GM23338 (cell line): ENCODE results near the gene CEP20. TPM values are rescaled to one million over a fixed set of nuclear protein-coding genes. Genes with fewer than 3 reads are reported as not detected.

Source experiments
- ATAC-seq: fragments of 200-7000 bp; cut with Tn5 transposase; 3 replicates; pipeline ENCODE4 v1.9.1; 2020
- DNase-seq: peaks from one replicate; pipeline ENCODE4 v3.0.0-alpha.2; 2015; ENCODE audit warnings: low spot score
- H2AFZ ChIP-seq: fragments of 200-600 bp; sonication (generic); 2 replicates; pipeline ENCODE4 v1.8.0; 2016; ENCODE audit warnings: antibody characterized with exemption, mild to moderate bottlenecking, moderate library complexity
- H3F3A ChIP-seq: fragments of 200-600 bp; sonication (generic); replicated peaks from 2 replicates; pipeline ENCODE4 v1.8.0; 2017; ENCODE audit warnings: antibody characterized with exemption, mixed run types, low read depth
- H3K27ac ChIP-seq: fragments of 200-600 bp; sonication (generic); 2 replicates; pipeline ENCODE4 v1.6.1; 2016; ENCODE audit warnings: low read depth
- H3K27me3 ChIP-seq: fragments of 200-600 bp; sonication (generic); 2 replicates; pipeline ENCODE4 v1.8.0; 2016; ENCODE audit warnings: mild to moderate bottlenecking, mixed run types, moderate library complexity; ENCODE audit not compliant: insufficient read depth
- H3K36me3 ChIP-seq: fragments of 200-600 bp; sonication (generic); 2 replicates; pipeline ENCODE4 v1.8.0; 2016; ENCODE audit warnings: mild to moderate bottlenecking; ENCODE audit not compliant: insufficient read depth
- H3K4me1 ChIP-seq: fragments of 200-600 bp; sonication (generic); 2 replicates; pipeline ENCODE4 v1.8.0; 2016; ENCODE audit warnings: mild to moderate bottlenecking, moderate library complexity; ENCODE audit not compliant: insufficient read depth
- H3K4me2 ChIP-seq: fragments of 200-600 bp; sonication (generic); 2 replicates; pipeline ENCODE4 v1.7.1; 2017; ENCODE audit warnings: mixed run types
- H3K4me3 ChIP-seq: fragments of 200-600 bp; sonication (generic); 2 replicates; pipeline ENCODE4 v1.6.1; 2016; ENCODE audit warnings: mixed run types
- H3K79me2 ChIP-seq: fragments of 200-600 bp; sonication (generic); replicated peaks from 2 replicates; pipeline ENCODE4 v1.8.0; 2017; ENCODE audit warnings: mild to moderate bottlenecking; ENCODE audit not compliant: insufficient read depth
- H3K9me2 ChIP-seq: fragments of 200-600 bp; sonication (generic); 2 replicates; pipeline ENCODE4 v1.8.0; 2017; ENCODE audit not compliant: insufficient read depth
- H4K20me1 ChIP-seq: fragments of 200-600 bp; sonication (generic); replicated peaks from 2 replicates; pipeline ENCODE4 v1.8.0; 2017; ENCODE audit warnings: mild to moderate bottlenecking; ENCODE audit not compliant: insufficient read depth
- H3K27ac Mint-ChIP-seq: 2 replicates; pipeline ENCODE4 v1.8.0; 2020; ENCODE audit warnings: inconsistent platforms, mild to moderate bottlenecking, moderate library complexity, mixed read lengths
- H3K27me3 Mint-ChIP-seq: 3 replicates; pipeline ENCODE4 v1.8.0; 2022; ENCODE audit warnings: low read depth, mild to moderate bottlenecking, moderate library complexity, mixed read lengths, inconsistent platforms; ENCODE audit not compliant: insufficient read depth, poor library complexity
- H3K36me3 Mint-ChIP-seq: 3 replicates; pipeline ENCODE4 v1.8.0; 2021; ENCODE audit warnings: low read depth, mild to moderate bottlenecking, inconsistent platforms, moderate library complexity, mixed read lengths
- H3K4me1 Mint-ChIP-seq: 3 replicates; pipeline ENCODE4 v1.8.0; 2020; ENCODE audit warnings: mild to moderate bottlenecking, inconsistent platforms, mixed read lengths
- H3K4me3 Mint-ChIP-seq: 3 replicates; pipeline ENCODE4 v1.8.0; 2021; ENCODE audit warnings: moderate library complexity, mild to moderate bottlenecking, inconsistent platforms, mixed read lengths
- H3K9me3 Mint-ChIP-seq: 3 replicates; pipeline ENCODE4 v1.8.0; 2020; ENCODE audit warnings: moderate library complexity, mild to moderate bottlenecking, inconsistent platforms, mixed read lengths
- CREB1 ChIP-seq: fragments of 250-450 bp; sonication (Bioruptor Pico); IDR thresholded peaks from 2 replicates; pipeline ENCODE4 v1.5.0; 2020; ENCODE audit warnings: low read depth, mild to moderate bottlenecking, moderate library complexity
- CTCF ChIP-seq, 2 experiments: fragments of 200-600 bp in 1 of 2; sonication (generic) in 1 of 2; conservative IDR thresholded peaks; 2 replicates each; pipeline versions ENCODE4 v1.5.1 to v1.6.1; 2016 to 2017; ENCODE audit warnings: antibody characterized with exemption in 2 of 2, low read depth in 2 of 2, mild to moderate bottlenecking in 2 of 2, moderate library complexity in 1 of 2
- ETS1 ChIP-seq: IDR thresholded peaks from 2 replicates; pipeline ENCODE4 v1.6.1; 2016; ENCODE audit warnings: antibody characterized with exemption
- JUNB ChIP-seq: IDR thresholded peaks from one replicate; pipeline ENCODE4 v1.6.1; 2016; ENCODE audit warnings: antibody characterized with exemption; ENCODE audit not compliant: unreplicated experiment
- NANOG ChIP-seq: IDR thresholded peaks from 2 replicates; pipeline ENCODE4 v1.6.1; 2016; ENCODE audit warnings: antibody characterized with exemption, borderline replicate concordance
- POLR2AphosphoS5 ChIP-seq: IDR thresholded peaks from 2 replicates; pipeline ENCODE4 v1.6.1; 2016; ENCODE audit warnings: antibody characterized with exemption, low read depth
- ZNF331 ChIP-seq: fragments of 250-450 bp; sonication (Bioruptor Pico); IDR thresholded peaks from 2 replicates; pipeline ENCODE4 v1.5.0; 2020; ENCODE audit warnings: low read depth, mild to moderate bottlenecking, moderate library complexity
- ZNF462 ChIP-seq: fragments of 250-450 bp; sonication (Bioruptor Pico); IDR thresholded peaks from 2 replicates; pipeline ENCODE4 v1.5.0; 2020; ENCODE audit warnings: mild to moderate bottlenecking, moderate library complexity
- polyA plus RNA-seq: library from polyadenylated mRNA; unstranded; fragments of >200 nt; fragmentation: Nextera tagmentation; extraction: Ambion mirVana; gene quantifications from 2 replicates; pipeline ENCODE4 v1.2.1, GENCODE V29; 2016
- total RNA-seq: library from RNA; depleted of rRNA; stranded (reverse); fragments of >200 nt; shearing (Covaris generic); gene quantifications from 2 replicates; pipeline ENCODE4 v1.2.3, GENCODE V29; 2014

The CEP20 gene
- total and polyA plus RNA-seq, 2 experiments from 2014 or later = 60.2 to 70.9 TPM

- Histone ChIP-seq H3K79me2 (no peaks in the 10 kb centered on the region), H3K4me3 (peak within 1 kb of the TSS; percentile 89), H3K27me3 (peaks cover 45% of the 10 kb centered on the region), H3K36me3 (no peaks in the 10 kb centered on the region), H4K20me1 (0 out of 2 replicates have a peak, but pooled peaks cover 2% of the 10 kb centered on the region), H3K4me1 (0 out of 2 replicates have a peak, but pooled peaks cover 6% of the 10 kb centered on the region), H3K27ac (no peak within 1 kb of the TSS), H2AFZ (peak within 1 kb of the TSS; percentile 98), H3K9me2 (no peaks in the 10 kb centered on the region), H3K4me2 (peak within 1 kb of the TSS; percentile 97), H3F3A (peaks cover 7% of the 10 kb centered on the region; the same call in 1 of the 2 replicates)
- DNase-seq (peak; percentile 83), ATAC-seq (peak; percentile 85)
- no peaks in the 10 kb centered on the region; the same call in 2 of the 3 replicates for H3K36me3 Mint-ChIP-seq
- H3K4me3 Mint-ChIP-seq = peak within 1 kb of the TSS; percentile 86
- H3K9me3 Mint-ChIP-seq = no peaks in the 10 kb centered on the region
- H3K27me3 Mint-ChIP-seq = peaks cover 30% of the 10 kb centered on the region
- TF ChIP-seq ZNF331 (CRISPR knock-in tag) = no peak
- peak in 1 of 2 experiments; percentile 22; a peak in 2 of 4 replicates for TF ChIP-seq CTCF (conservative IDR thresholded peaks at IDR 0.05; ENCODE audit: low read depth in 2 of 2)
- H3K27ac Mint-ChIP-seq = no peak within 1 kb of the TSS
- H3K4me1 Mint-ChIP-seq = peaks cover 11% of the 10 kb centered on the region
Measured at GRCh38 chr16:15856901-15857698, 31.3 kb downstream of the CEP20 start, which contains the start of gene MYH11. MYH11 (minus strand) TSS chr16:15857028; CDS start chr16:15838252, 18,776 bp downstream.

GRCh38 chr16:15856182-15856581 is 32.2 kb downstream of the CEP20 start:
- Histone ChIP-seq H3K4me2 (peak overlapping the region; percentile 97), H3K4me3 (peak overlapping the region; percentile 89), H3K36me3 (no peaks in the 10 kb centered on the region), H3K4me1 (0 out of 2 replicates have a peak, but pooled peaks cover 6% of the 10 kb centered on the region), H3F3A (peaks cover 7% of the 10 kb centered on the region; the same call in 1 of the 2 replicates), H4K20me1 (0 out of 2 replicates have a peak, but pooled peaks cover 2% of the 10 kb centered on the region), H3K9me2 (no peaks in the 10 kb centered on the region), H3K27ac (no peak overlapping the region), H3K79me2 (no peaks in the 10 kb centered on the region), H2AFZ (peak overlapping the region; percentile 98; the same call in 1 of the 2 replicates), H3K27me3 (peaks cover 45% of the 10 kb centered on the region)
- H3K9me3 Mint-ChIP-seq = no peaks in the 10 kb centered on the region
- peaks cover 30% of the 10 kb centered on the region for H3K27me3 Mint-ChIP-seq
- TF ChIP-seq ETS1 (no peak), JUNB (no peak), POLR2AphosphoS5 (no peak), ZNF462 (CRISPR knock-in tag) (no peak), NANOG (no peak), CREB1 (no peak)
- H3K27ac Mint-ChIP-seq = no peak overlapping the region
- H3K36me3 Mint-ChIP-seq = no peaks in the 10 kb centered on the region; the same call in 2 of the 3 replicates
- peaks cover 11% of the 10 kb centered on the region for H3K4me1 Mint-ChIP-seq
- peak overlapping the region; percentile 86 for H3K4me3 Mint-ChIP-seq
- no peak for DNase-seq
- no peak for ATAC-seq
